GM21825 (cell line): ENCODE measurements around the gene AGBL5.
"Not testable (repeated sequence)": the region's sequence is repeated elsewhere in the genome, so short reads cannot be mapped to it uniquely, and the experiment has no call there.

Source experiments
- ATAC-seq: cut with Tn5 transposase; IDR thresholded peaks from one replicate; pipeline ENCODE4 v1.9.1; 2021; ENCODE audit warnings: mild to moderate bottlenecking, moderate library complexity; ENCODE audit not compliant: unreplicated experiment

The AGBL5 gene

GRCh38 chr2:27074738-27075565 is 23.5 kb downstream of the AGBL5 start:
- no peak for ATAC-seq

GRCh38 chr2:27075566-27075871 is 24.1 kb downstream of the AGBL5 start:
- not testable (repeated sequence) for ATAC-seq

- ATAC-seq = no peak
Observed at GRCh38 chr2:27076323-27076722, 24.9 kb downstream of the AGBL5 start.

- no peak for ATAC-seq
Observed at GRCh38 chr2:27077231-27077630, 25.8 kb downstream of the AGBL5 start.

- no peak for ATAC-seq
Observed at GRCh38 chr2:27078267-27079194, 27.1 kb downstream of the AGBL5 start, which contains the start of gene EMILIN1. TSS of gene EMILIN1 (plus strand) at chr2:27078615. CDS start at chr2:27079066, 451 bp downstream.

- ATAC-seq = no peak
Observed at GRCh38 chr2:27079233-27080139, 28.0 kb downstream of the AGBL5 start.

- no peak for ATAC-seq
Observed at GRCh38 chr2:27080140-27080469, 28.6 kb downstream of the AGBL5 start.

- ATAC-seq = no peak
Observed at GRCh38 chr2:27080603-27080936, 29.1 kb downstream of the AGBL5 start.

GRCh38 chr2:27081984-27082772 is 30.7 kb downstream of the AGBL5 start:
- no peak for ATAC-seq

GRCh38 chr2:27082773-27083409 is 31.4 kb downstream of the AGBL5 start:
- no peak for ATAC-seq

GRCh38 chr2:27083410-27084296 is 32.2 kb downstream of the AGBL5 start:
- ATAC-seq = no peak

GRCh38 chr2:27084297-27085061 is 33.0 kb downstream of the AGBL5 start:
- no peak for ATAC-seq

- no peak for ATAC-seq
Observed at GRCh38 chr2:27085062-27085672, 33.7 kb downstream of the AGBL5 start.

GRCh38 chr2:27085673-27086089 is 34.2 kb downstream of the AGBL5 start:
- ATAC-seq = no peak

GRCh38 chr2:27086090-27086723 is 34.7 kb downstream of the AGBL5 start:
- peak; percentile 67 for ATAC-seq

- ATAC-seq = peak; percentile 4
Observed at GRCh38 chr2:27086724-27087593, 35.5 kb downstream of the AGBL5 start, which contains the start of gene KHK. TSS of gene KHK (plus strand) at chr2:27086772. CDS start at chr2:27087260, 488 bp downstream.
